Neural cell (in vitro differentiated cells): ENCODE data around the gene CERS2. TPM values are rescaled to one million over a fixed set of nuclear protein-coding genes. Genes with fewer than 3 reads are reported as not detected.

Experiments used
- H2AFZ ChIP-seq: fragments of 200-600, 300-800 bp; sonication (generic), shearing (Covaris generic); 2 replicates; pipeline ENCODE4 v1.6.0; 2014; ENCODE audit warnings: low read depth, mild to moderate bottlenecking, antibody characterized with exemption, low read length, moderate library complexity
- H3F3A ChIP-seq: fragments of 200-600 bp; shearing (Covaris generic); 2 replicates; pipeline ENCODE4 v1.6.1; 2016; ENCODE audit warnings: mild to moderate bottlenecking, moderate library complexity, mixed read lengths, antibody characterized with exemption, low read length; ENCODE audit not compliant: insufficient read depth, poor library complexity, severe bottlenecking
- H3K27ac ChIP-seq: fragments of 200-600, 300-800 bp; sonication (generic), shearing (Covaris generic); 2 replicates; pipeline ENCODE4 v1.5.1; 2014; ENCODE audit warnings: mild to moderate bottlenecking, low read length, moderate library complexity
- H3K27me3 ChIP-seq: fragments of 300-800, 200-600 bp; sonication (generic), shearing (Covaris generic); 2 replicates; pipeline ENCODE4 v1.6.0; 2014; ENCODE audit warnings: mild to moderate bottlenecking, low read depth, low read length, moderate library complexity; ENCODE audit not compliant: insufficient read depth
- H3K36me3 ChIP-seq: fragments of 300-800, 200-600 bp; sonication (generic), shearing (Covaris generic); 2 replicates; pipeline ENCODE4 v1.5.1; 2014; ENCODE audit warnings: mild to moderate bottlenecking, antibody characterized with exemption, low read length, moderate library complexity; ENCODE audit not compliant: insufficient read depth
- H3K4me2 ChIP-seq: fragments of 300-800, 200-600 bp; sonication (generic), shearing (Covaris generic); 2 replicates; pipeline ENCODE4 v1.6.0; 2014; ENCODE audit warnings: mild to moderate bottlenecking, low read length
- H3K4me3 ChIP-seq: fragments of 300-800, 200-600 bp; sonication (generic), shearing (Covaris generic); 2 replicates; pipeline ENCODE4 v1.5.1; 2014; ENCODE audit warnings: mild to moderate bottlenecking, low read length, moderate library complexity
- H3K79me2 ChIP-seq: fragments of 200-600 bp; shearing (Covaris generic); replicated peaks from 2 replicates; pipeline ENCODE4 v1.6.0; 2014; ENCODE audit warnings: mild to moderate bottlenecking, low read length, moderate library complexity; ENCODE audit not compliant: insufficient read depth
- H3K9ac ChIP-seq: fragments of 300-800, 200-600 bp; sonication (generic), shearing (Covaris generic); 2 replicates; pipeline ENCODE4 v1.6.1; 2016; ENCODE audit warnings: mild to moderate bottlenecking, low read length, mixed read lengths
- H3K9me2 ChIP-seq: fragments of 200-600 bp; shearing (Covaris generic); 2 replicates; pipeline ENCODE4 v1.6.1; 2016; ENCODE audit warnings: mild to moderate bottlenecking, low read length, mixed read lengths; ENCODE audit not compliant: insufficient read depth
- H3K9me3 ChIP-seq: fragments of 200-600, 300-800 bp; sonication (generic), shearing (Covaris generic); 2 replicates; pipeline ENCODE4 v1.6.1; 2016; ENCODE audit warnings: mild to moderate bottlenecking, mixed run types, low read length, moderate library complexity, mixed read lengths
- H4K20me1 ChIP-seq: fragments of 200-600 bp; shearing (Covaris generic); 2 replicates; pipeline ENCODE4 v1.6.1; 2016; ENCODE audit warnings: mild to moderate bottlenecking, mixed run types; ENCODE audit not compliant: insufficient read depth
- EP300 ChIP-seq: fragments of 450-650 bp; conservative IDR thresholded peaks from 2 replicates; pipeline ENCODE4 v1.6.1; 2014; ENCODE audit warnings: antibody characterized with exemption, mild to moderate bottlenecking, moderate library complexity; ENCODE audit not compliant: poor library complexity, severe bottlenecking
- EZH2 ChIP-seq: fragments of 200-600, 300-800 bp; shearing (Covaris generic), sonication (generic); IDR thresholded peaks from 2 replicates; pipeline ENCODE4 v1.6.1; 2014; ENCODE audit warnings: antibody characterized with exemption, low read length, borderline replicate concordance, mild to moderate bottlenecking; ENCODE audit not compliant: insufficient read depth, poor library complexity, severe bottlenecking
- MXI1 ChIP-seq: fragments of 450-650 bp; conservative IDR thresholded peaks from 2 replicates; pipeline ENCODE4 v1.6.1; 2014; ENCODE audit warnings: antibody characterized with exemption, mild to moderate bottlenecking; ENCODE audit not compliant: poor library complexity, severe bottlenecking
- POLR2AphosphoS5 ChIP-seq: IDR thresholded peaks from 2 replicates; pipeline ENCODE4 v1.6.1; 2012
- RAD21 ChIP-seq: fragments of 450-650 bp; conservative IDR thresholded peaks from 2 replicates; pipeline ENCODE4 v1.6.1; 2014; ENCODE audit warnings: antibody characterized with exemption, mild to moderate bottlenecking, moderate library complexity
- REST ChIP-seq: IDR thresholded peaks from 2 replicates; pipeline ENCODE4 v1.6.1; 2012; ENCODE audit warnings: borderline replicate concordance
- SMC3 ChIP-seq: fragments of 450-650 bp; conservative IDR thresholded peaks from 2 replicates; pipeline ENCODE4 v1.6.1; 2014; ENCODE audit warnings: antibody characterized with exemption, mild to moderate bottlenecking, moderate library complexity; ENCODE audit not compliant: poor library complexity
- TAF1 ChIP-seq: IDR thresholded peaks from 2 replicates; pipeline ENCODE4 v1.6.1; 2012; ENCODE audit warnings: low read depth
- polyA plus RNA-seq: library from polyadenylated mRNA; depleted of rRNA; stranded (reverse); fragments of >200 nt; gene quantifications from 2 replicates; pipeline ENCODE4 v1.2.3, GENCODE V29; 2014
- TF ChIP-seq, protein P1 (sequence below): fragments of 450-650 bp; IDR thresholded peaks from 2 replicates; pipeline ENCODE4 v1.5.1; 2014; ENCODE audit warnings: antibody characterized with exemption, mild to moderate bottlenecking, moderate library complexity; ENCODE audit not compliant: poor library complexity, severe bottlenecking

Gene CERS2
- polyA plus RNA-seq, 1 donor from 2014 or later, result 39.1 TPM

DNA sequence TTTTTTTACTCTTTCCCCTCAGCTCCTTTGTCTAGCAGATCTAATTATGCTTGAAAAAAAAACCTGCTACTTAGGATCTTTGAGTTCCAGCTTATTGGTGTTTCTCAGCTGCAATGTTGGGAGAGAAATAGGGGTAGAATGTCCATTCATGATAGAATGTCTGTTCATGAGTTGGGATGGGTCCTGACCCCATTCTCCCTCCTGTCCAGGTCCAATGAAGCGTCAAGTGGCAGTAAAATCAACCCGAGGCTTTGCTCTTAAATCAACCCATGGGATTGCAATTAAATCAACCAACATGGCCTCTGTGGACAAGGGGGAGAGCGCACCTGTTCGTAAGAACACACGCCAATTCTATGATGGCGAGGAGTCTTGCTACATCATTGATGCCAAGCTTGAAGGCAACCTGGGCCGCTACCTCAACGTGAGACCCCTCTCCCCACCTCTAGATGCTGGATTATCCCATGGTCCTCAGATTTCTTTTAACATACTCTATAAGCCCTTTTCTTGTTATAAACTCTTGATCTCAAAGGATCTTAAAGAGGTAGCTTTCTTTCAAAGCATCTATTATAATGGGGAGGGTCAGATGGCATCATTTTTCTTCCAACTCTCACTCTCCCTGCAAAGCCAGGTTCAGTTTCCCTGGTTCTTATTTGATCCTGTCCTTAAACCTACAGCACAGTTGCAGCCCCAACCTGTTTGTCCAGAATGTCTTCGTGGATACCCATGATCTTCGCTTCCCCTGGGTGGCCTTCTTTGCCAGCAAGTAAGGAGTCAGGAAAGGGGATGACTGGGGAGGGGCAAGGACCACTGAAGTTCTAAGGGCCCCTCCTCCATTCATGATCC lies 11.1 kb downstream of the CERS2 start:
- H3K79me2 ChIP-seq, result no peaks in the 10 kb centered on the region
- H3K9ac ChIP-seq, result no peak overlapping the region
- no peaks in the 10 kb centered on the region for H4K20me1 ChIP-seq
- H3K9me2 ChIP-seq, result no peaks in the 10 kb centered on the region
- H3K4me3 ChIP-seq, result no peak overlapping the region
- no peak overlapping the region for H3K4me2 ChIP-seq
- no peak overlapping the region for H2AFZ ChIP-seq
- H3K27me3 ChIP-seq, result no peaks in the 10 kb centered on the region
- no peaks in the 10 kb centered on the region for H3K9me3 ChIP-seq
- no peaks in the 10 kb centered on the region for H3F3A ChIP-seq
- H3K27ac ChIP-seq, result no peak overlapping the region
- H3K36me3 ChIP-seq, result peaks cover 25% of the 10 kb centered on the region
- no peak for TF ChIP-seq TAF1
- no peak for TF ChIP-seq REST
- no peak for TF ChIP-seq RAD21
- TF ChIP-seq EZH2, result no peak
- no peak for TF ChIP-seq POLR2AphosphoS5
- no peak for TF ChIP-seq SMC3
- no peak for TF ChIP-seq MXI1
- TF ChIP-seq, protein P1, sequence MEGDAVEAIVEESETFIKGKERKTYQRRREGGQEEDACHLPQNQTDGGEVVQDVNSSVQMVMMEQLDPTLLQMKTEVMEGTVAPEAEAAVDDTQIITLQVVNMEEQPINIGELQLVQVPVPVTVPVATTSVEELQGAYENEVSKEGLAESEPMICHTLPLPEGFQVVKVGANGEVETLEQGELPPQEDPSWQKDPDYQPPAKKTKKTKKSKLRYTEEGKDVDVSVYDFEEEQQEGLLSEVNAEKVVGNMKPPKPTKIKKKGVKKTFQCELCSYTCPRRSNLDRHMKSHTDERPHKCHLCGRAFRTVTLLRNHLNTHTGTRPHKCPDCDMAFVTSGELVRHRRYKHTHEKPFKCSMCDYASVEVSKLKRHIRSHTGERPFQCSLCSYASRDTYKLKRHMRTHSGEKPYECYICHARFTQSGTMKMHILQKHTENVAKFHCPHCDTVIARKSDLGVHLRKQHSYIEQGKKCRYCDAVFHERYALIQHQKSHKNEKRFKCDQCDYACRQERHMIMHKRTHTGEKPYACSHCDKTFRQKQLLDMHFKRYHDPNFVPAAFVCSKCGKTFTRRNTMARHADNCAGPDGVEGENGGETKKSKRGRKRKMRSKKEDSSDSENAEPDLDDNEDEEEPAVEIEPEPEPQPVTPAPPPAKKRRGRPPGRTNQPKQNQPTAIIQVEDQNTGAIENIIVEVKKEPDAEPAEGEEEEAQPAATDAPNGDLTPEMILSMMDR, result no peak
- TF ChIP-seq EP300, result no peak

- no peaks in the 10 kb centered on the region for H3K27me3 ChIP-seq
- H3K27ac ChIP-seq, result no peak overlapping the region
- no peaks in the 10 kb centered on the region for H4K20me1 ChIP-seq
- no peaks in the 10 kb centered on the region for H3K79me2 ChIP-seq
- H3K9ac ChIP-seq, result no peak overlapping the region
- H3K9me2 ChIP-seq, result no peaks in the 10 kb centered on the region
- TF ChIP-seq, protein P1, result no peak
- no peak for TF ChIP-seq EZH2
- TF ChIP-seq POLR2AphosphoS5, result no peak
- TF ChIP-seq TAF1, result no peak
- no peak for TF ChIP-seq EP300
- no peak for TF ChIP-seq RAD21
- no peak for TF ChIP-seq MXI1
- TF ChIP-seq REST, result no peak
- TF ChIP-seq SMC3, result no peak
- H3K4me3 ChIP-seq, result no peak overlapping the region
- H3K4me2 ChIP-seq, result no peak overlapping the region
- H3F3A ChIP-seq, result no peaks in the 10 kb centered on the region
- H3K36me3 ChIP-seq, result peaks cover 25% of the 10 kb centered on the region
- no peaks in the 10 kb centered on the region for H3K9me3 ChIP-seq
- H2AFZ ChIP-seq, result no peak overlapping the region
These were observed 12.9 kb downstream of the CERS2 start for GRCh38 chr1:150961756-150962155.
